GM23248 (cell line): ENCODE results near the gene MT1A. TPM values are rescaled to one million over a fixed set of nuclear protein-coding genes. Genes with fewer than 3 reads are reported as not detected.

Experiments
- DNase-seq: peaks from one replicate; pipeline ENCODE4 v3.0.0-alpha.2; 2015
- H2AFZ ChIP-seq: fragments of 200-600 bp; sonication (generic); 2 replicates; pipeline ENCODE4 v1.6.1; 2016; ENCODE audit warnings: antibody characterized with exemption
- H3F3A ChIP-seq: fragments of 200-600 bp; sonication (generic); 2 replicates; pipeline ENCODE4 v1.6.1; 2016; ENCODE audit warnings: mild to moderate bottlenecking, antibody characterized with exemption, mixed run types; ENCODE audit not compliant: insufficient read depth
- H3K27ac ChIP-seq: fragments of 200-600 bp; sonication (generic); 2 replicates; pipeline ENCODE4 v1.5.1; 2016; ENCODE audit warnings: mild to moderate bottlenecking
- H3K27me3 ChIP-seq: fragments of 200-600 bp; sonication (generic); replicated peaks from 2 replicates; pipeline ENCODE4 v1.6.1; 2016; ENCODE audit warnings: mild to moderate bottlenecking; ENCODE audit not compliant: insufficient read depth
- H3K36me3 ChIP-seq: fragments of 200-600 bp; sonication (generic); 2 replicates; pipeline ENCODE4 v1.6.1; 2016; ENCODE audit warnings: low read depth, mild to moderate bottlenecking
- H3K4me1 ChIP-seq: fragments of 200-600 bp; sonication (generic); 2 replicates; pipeline ENCODE4 v1.6.1; 2016; ENCODE audit warnings: mild to moderate bottlenecking; ENCODE audit not compliant: insufficient read depth
- H3K4me2 ChIP-seq: fragments of 200-600 bp; sonication (generic); one replicate; pipeline ENCODE4 v1.6.1; 2016; ENCODE audit warnings: mild to moderate bottlenecking; ENCODE audit not compliant: unreplicated experiment
- H3K4me3 ChIP-seq: fragments of 200-600 bp; sonication (generic); 2 replicates; pipeline ENCODE4 v1.5.1; 2016; ENCODE audit warnings: mild to moderate bottlenecking
- H3K79me2 ChIP-seq: fragments of 200-600 bp; sonication (generic); 2 replicates; pipeline ENCODE4 v1.6.1; 2016; ENCODE audit warnings: mild to moderate bottlenecking; ENCODE audit not compliant: insufficient read depth
- H3K9ac ChIP-seq: fragments of 200-600 bp; sonication (generic); 2 replicates; pipeline ENCODE4 v1.6.1; 2016; ENCODE audit warnings: mild to moderate bottlenecking
- H3K9me2 ChIP-seq: fragments of 200-600 bp; sonication (generic); 2 replicates; pipeline ENCODE4 v1.6.1; 2016; ENCODE audit warnings: mixed run types, mild to moderate bottlenecking, moderate library complexity; ENCODE audit not compliant: insufficient read depth
- H3K9me3 ChIP-seq: fragments of 200-600 bp; sonication (generic); one replicate; pipeline ENCODE4 v1.6.1; 2017; ENCODE audit warnings: low read depth
- H4K20me1 ChIP-seq: fragments of 200-600 bp; sonication (generic); 2 replicates; pipeline ENCODE4 v1.6.0; 2016; ENCODE audit not compliant: insufficient read depth
- EZH2 ChIP-seq: fragments of 200-600 bp; sonication (generic); IDR thresholded peaks from 2 replicates; pipeline ENCODE4 v1.6.1; 2018; ENCODE audit warnings: antibody characterized with exemption, mild to moderate bottlenecking; ENCODE audit not compliant: insufficient read depth, poor library complexity, severe bottlenecking
- EZH2phosphoT487 ChIP-seq: fragments of 200-600 bp; sonication (generic); IDR thresholded peaks from 2 replicates; pipeline ENCODE4 v1.6.1; 2018; ENCODE audit warnings: antibody characterized with exemption, moderate library complexity, mild to moderate bottlenecking, low read depth; ENCODE audit not compliant: insufficient read depth
- WGBS, 2 experiments: methylation state at CpG; one replicate each; pipeline ENCODE4 v1.1.6; 2015 to 2017; ENCODE audit warnings: low lambda C conversion rate in 2 of 2, low coverage in 1 of 2; ENCODE audit errors: missing lambda C conversion rate in 2 of 2; 5-methylcytosine and 5-hydroxymethylcytosine counted together
- in situ Hi-C: fragments of 300-500 bp; cut with MboI; formaldehyde crosslinking; loops from 2 replicates; pipeline ENCODE4 v1.15.0; 2020
- polyA plus RNA-seq: library from polyadenylated mRNA; unstranded; fragments of >200 nt; fragmentation: Nextera tagmentation; extraction: Ambion mirVana; gene quantifications from 2 replicates; pipeline ENCODE4 v1.2.1, GENCODE V29; 2016
- total RNA-seq: library from RNA; depleted of rRNA; stranded (reverse); fragments of >200 nt; shearing (Covaris generic); gene quantifications from 2 replicates; pipeline ENCODE4 v1.2.3, GENCODE V29; 2014

MT1A gene
- total and polyA plus RNA-seq, 2 experiments from 2014 or later = 2.3 TPM; not detected in 1

DNA sequence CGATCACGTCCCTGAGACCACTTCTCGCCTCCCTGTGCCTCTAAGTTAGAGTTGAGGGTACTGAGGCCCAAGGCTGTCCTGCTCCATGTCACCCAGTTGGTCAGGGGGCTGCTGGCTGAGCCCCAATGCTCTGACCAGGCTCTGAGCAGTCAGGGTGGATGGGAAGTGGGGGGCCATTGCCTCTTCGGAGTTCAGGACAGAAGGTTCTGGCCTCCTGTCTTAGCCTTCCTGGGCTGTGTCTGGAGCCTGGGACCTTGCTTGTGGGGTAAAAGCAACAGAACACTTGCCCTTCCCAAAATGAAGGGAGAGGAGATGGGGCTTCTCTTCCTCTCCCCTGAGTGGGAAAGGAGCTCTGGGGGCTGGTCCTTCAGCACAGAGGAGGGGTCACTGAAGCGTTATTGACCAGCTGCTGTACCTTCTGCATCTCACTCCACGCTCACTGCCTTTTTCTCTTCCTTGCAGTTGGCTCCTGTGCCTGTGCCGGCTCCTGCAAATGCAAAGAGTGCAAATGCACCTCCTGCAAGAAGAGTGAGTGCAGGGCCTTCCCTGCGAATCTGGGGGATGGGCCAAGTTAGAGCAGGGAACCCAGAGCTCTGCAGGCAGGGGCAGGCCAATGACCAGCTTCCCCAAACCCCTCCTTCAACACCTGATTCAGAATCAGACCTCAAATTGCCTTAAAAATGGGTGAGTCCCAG, 44.4 kb downstream of the MT1A start:
- Histone ChIP-seq H3K4me2 (peak overlapping the region; percentile 80), H3K36me3 (no peaks in the 10 kb centered on the region), H3F3A (no peaks in the 10 kb centered on the region; the same call in 1 of the 2 replicates), H3K79me2 (no peaks in the 10 kb centered on the region), H3K4me1 (peaks cover 14% of the 10 kb centered on the region; the same call in 1 of the 2 replicates), H2AFZ (peak overlapping the region; percentile 78), H3K9me3 (no peaks in the 10 kb centered on the region), H4K20me1 (no peaks in the 10 kb centered on the region), H3K27ac (0 out of 2 replicates have a peak overlapping the region, but pooled peaks have one; percentile 4), H3K4me3 (peak overlapping the region; percentile 79), H3K27me3 (no peaks in the 10 kb centered on the region), H3K9me2 (no peaks in the 10 kb centered on the region), H3K9ac (peak overlapping the region; percentile 76)
- 6 to 9% methylated on average over 8 of the region's 8 CpGs for WGBS, 2 experiments
- peak; percentile 28 for DNase-seq
- in situ Hi-C loops = no loop called here
- TF ChIP-seq EZH2 = no peak
- TF ChIP-seq EZH2phosphoT487 = no peak

GRCh38 chr16:56683424-56684172, 45.1 kb downstream of the MT1A start:
- peak overlapping the region; percentile 80 for H3K4me2 ChIP-seq
- no peaks in the 10 kb centered on the region for H3K9me3 ChIP-seq
- no peaks in the 10 kb centered on the region for H3K36me3 ChIP-seq
- peak overlapping the region; percentile 79 for H3K4me3 ChIP-seq
- WGBS, 2 experiments = 58% methylated on average over 5 of the region's 5 CpGs
- no peak for DNase-seq
- peaks cover 14% of the 10 kb centered on the region; the same call in 1 of the 2 replicates for H3K4me1 ChIP-seq
- no peaks in the 10 kb centered on the region for H4K20me1 ChIP-seq
- in situ Hi-C loops = no loop called here
- no peak overlapping the region for H3K27ac ChIP-seq
- H2AFZ ChIP-seq = no peak overlapping the region
- peak overlapping the region; percentile 76; the same call in 1 of the 2 replicates for H3K9ac ChIP-seq
- H3K9me2 ChIP-seq = no peaks in the 10 kb centered on the region
- no peaks in the 10 kb centered on the region for H3K79me2 ChIP-seq
- TF ChIP-seq EZH2phosphoT487 (no peak), EZH2 (no peak)
- no peaks in the 10 kb centered on the region for H3K27me3 ChIP-seq
- H3F3A ChIP-seq = no peaks in the 10 kb centered on the region; the same call in 1 of the 2 replicates

DNA sequence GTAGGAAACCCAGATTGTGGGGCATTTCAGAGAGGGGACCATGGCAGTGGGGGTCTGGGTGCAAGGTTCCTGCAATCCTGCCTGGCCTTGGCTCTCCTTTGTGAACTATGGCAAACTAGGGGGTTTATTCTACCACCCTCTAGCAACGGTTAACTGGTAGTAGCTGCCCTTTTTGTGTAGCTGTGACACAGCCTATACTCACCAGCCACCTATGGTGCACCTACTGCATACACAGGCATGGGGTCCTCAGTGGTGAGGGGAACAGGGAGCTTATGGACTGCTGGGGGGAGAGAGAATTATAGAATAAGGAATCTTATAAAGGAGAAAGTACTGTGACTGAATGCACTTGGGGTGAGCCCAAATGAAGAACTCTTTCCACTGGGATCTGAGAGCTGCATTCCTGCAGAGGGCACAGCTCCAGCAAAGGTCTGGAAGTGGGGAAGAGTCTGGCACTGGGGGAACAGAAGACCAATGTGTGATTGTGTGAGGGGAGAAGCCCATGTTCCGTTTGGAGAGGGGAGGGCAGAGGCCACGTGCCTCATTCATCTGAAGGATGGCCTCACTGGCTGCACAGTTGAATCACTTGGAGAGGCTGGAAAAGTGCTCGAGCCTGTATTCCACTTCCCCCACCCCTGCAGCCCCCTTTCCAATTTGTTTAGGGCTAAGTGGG, 45.9 kb downstream of the MT1A start:
- no peaks in the 10 kb centered on the region for H3K36me3 ChIP-seq
- no peak for TF ChIP-seq EZH2phosphoT487
- no peak for TF ChIP-seq EZH2

DNA sequence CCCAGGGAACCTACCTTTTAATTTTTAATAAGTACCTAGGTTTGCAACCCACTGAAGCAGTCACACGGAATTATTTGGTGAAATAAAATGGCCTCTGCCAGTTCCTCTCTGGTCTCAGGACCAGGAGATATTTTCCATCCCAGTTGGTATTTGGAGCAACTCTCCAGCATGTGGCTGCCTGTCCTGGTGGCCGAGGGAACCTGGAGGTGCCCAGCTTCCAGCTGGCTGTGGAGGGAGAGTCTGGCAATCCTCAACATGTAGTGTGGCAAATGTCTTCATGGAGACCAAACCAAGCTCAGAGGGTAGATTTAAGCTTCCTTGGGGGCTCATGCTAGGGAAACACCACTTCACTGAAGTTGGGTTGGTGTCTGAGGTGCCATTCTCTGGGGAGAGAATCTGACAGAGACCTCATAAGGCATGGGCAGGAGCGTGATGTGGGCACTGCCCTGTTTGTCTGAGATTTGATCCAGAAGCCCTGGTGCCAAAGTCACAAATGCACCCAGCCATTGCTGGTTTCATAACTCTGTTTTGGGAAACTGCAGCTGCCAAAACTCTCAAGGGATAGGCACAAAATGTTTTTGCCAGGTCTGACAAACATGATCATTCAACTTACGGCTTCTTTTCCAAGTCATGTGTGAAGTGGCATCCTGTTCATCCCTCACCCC, 46.6 kb downstream of the MT1A start:
- WGBS, 2 experiments = 58 to 60% methylated on average over 4 of the region's 4 CpGs
- no peaks in the 10 kb centered on the region; the same call in 1 of the 2 replicates for H3F3A ChIP-seq
- no peak for TF ChIP-seq EZH2
- no peak for TF ChIP-seq EZH2phosphoT487
- H3K4me1 ChIP-seq = peaks cover 17% of the 10 kb centered on the region; the same call in 1 of the 2 replicates
- no peaks in the 10 kb centered on the region for H3K9me2 ChIP-seq
- no peaks in the 10 kb centered on the region for H3K79me2 ChIP-seq
- H3K4me2 ChIP-seq = no peak overlapping the region
- no peak overlapping the region for H3K9ac ChIP-seq
- H3K36me3 ChIP-seq = no peaks in the 10 kb centered on the region
- no peak for DNase-seq
- in situ Hi-C loops = no loop called here
- H3K27me3 ChIP-seq = no peaks in the 10 kb centered on the region
- H3K9me3 ChIP-seq = no peaks in the 10 kb centered on the region
- H3K4me3 ChIP-seq = no peak overlapping the region
- H3K27ac ChIP-seq = no peak overlapping the region
- H2AFZ ChIP-seq = no peak overlapping the region
- no peaks in the 10 kb centered on the region for H4K20me1 ChIP-seq

More for the DNA sequence above, 45.9 kb downstream of the MT1A start:
- H3K4me1 ChIP-seq = peaks cover 15% of the 10 kb centered on the region; the same call in 1 of the 2 replicates
- no peak overlapping the region for H2AFZ ChIP-seq
- no peak overlapping the region for H3K27ac ChIP-seq
- H3K9me3 ChIP-seq = no peaks in the 10 kb centered on the region
- no peak for DNase-seq
- 29 to 52% methylated on average over 4 of the region's 4 CpGs for WGBS, 2 experiments
- no peak overlapping the region for H3K4me3 ChIP-seq
- H3K79me2 ChIP-seq = no peaks in the 10 kb centered on the region
- no peaks in the 10 kb centered on the region for H4K20me1 ChIP-seq
- in situ Hi-C loops = no loop called here
- no peaks in the 10 kb centered on the region for H3K27me3 ChIP-seq
- H3K9ac ChIP-seq = no peak overlapping the region
- H3K9me2 ChIP-seq = no peaks in the 10 kb centered on the region
- no peaks in the 10 kb centered on the region; the same call in 1 of the 2 replicates for H3F3A ChIP-seq
- H3K4me2 ChIP-seq = no peak overlapping the region
